Measurements from ENCODE around the gene DMTF1. TPM values are rescaled to one million over a fixed set of nuclear protein-coding genes. Genes with fewer than 3 reads are reported as not detected.

DMTF1 gene
- total RNA-seq, 1 experiment from 2014 or later, result 56.3 TPM

GRCh38 chr7:87212498-87212897, 60.2 kb downstream of the DMTF1 start:
- H3K4me1 ChIP-seq (ENCODE audit: control insufficient read depth in 1 of 2, insufficient read depth in 2 of 2, low read length in 2 of 2), result peaks cover 0 to 8% of the 10 kb centered on the region in 2 experiments; a peak in 1 of 4 replicates
- no peak overlapping the region for H3K4me2 ChIP-seq (ENCODE audit: low read length)
- DNase-seq (ENCODE audit: low read depth, low spot score) (no peak), ATAC-seq (no peak)
- intact Hi-C loops (cut with micrococcal nuclease), result no loop called here
- ChIA-PET CTCF (no interaction called here), RAD21 (ENCODE audit: low non-redundant PET in 1 of 2, low total read pairs in 2 of 2, uncharacterized antibody in 2 of 2, unreplicated experiment in 2 of 2) (no interaction called here), POLR2A (no interaction called here)
- H3K27me3 ChIP-seq (ENCODE audit: insufficient read depth, low read length), result no peaks in the 10 kb centered on the region
- no peak overlapping the region for H3K27ac ChIP-seq (ENCODE audit: low read depth, low read length)
- no peak overlapping the region for H3K9ac ChIP-seq (ENCODE audit: low read length)
- H3K4me3 ChIP-seq (replicated peaks in 1 of 2; ENCODE audit: low read depth in 1 of 2, low read length in 2 of 2), result no peak overlapping the region
- no peak overlapping the region for H2AFZ ChIP-seq (ENCODE audit: low read depth, low read length, poor library complexity, severe bottlenecking)
- no peaks in the 10 kb centered on the region for H3K9me3 ChIP-seq (ENCODE audit: control insufficient read depth in 1 of 2, insufficient read depth in 1 of 2, low read depth in 1 of 2, low read length in 2 of 2)
- H3K79me2 ChIP-seq (ENCODE audit: insufficient read depth, low read length), result peaks cover 88% of the 10 kb centered on the region
- BruUV-seq (replicated peaks), result no TSS peak
- TF ChIP-seq EZH2phosphoT487 (IDR thresholded peaks at IDR 0.05; ENCODE audit: borderline replicate concordance) (no peak), REST (IDR thresholded peaks at IDR 0.05; ENCODE audit: low read depth) (no peak), ZBTB33 (IDR thresholded peaks at IDR 0.05; ENCODE audit: extremely low read depth, insufficient replicate concordance, low read length) (no peak), ZFX (IDR thresholded peaks at IDR 0.05) (no peak), SIN3A (IDR thresholded peaks at IDR 0.05; ENCODE audit: low read depth) (no peak), EGR1 (IDR thresholded peaks at IDR 0.05; ENCODE audit: low read depth) (no peak), ATF3 (IDR thresholded peaks at IDR 0.05) (no peak), TCF7L2 (IDR thresholded peaks at IDR 0.05; ENCODE audit: borderline replicate concordance, extremely low read depth, insufficient read depth, insufficient read length) (no peak), ZNF274 (IDR thresholded peaks at IDR 0.05; ENCODE audit: low read depth, low read length) (no peak), CTCF (IDR thresholded peaks at IDR 0.05 in 2 of 3, conservative IDR thresholded peaks at IDR 0.05 in 1 of 3; ENCODE audit: borderline replicate concordance in 1 of 3, insufficient read depth in 1 of 3, low read depth in 2 of 3, low read length in 2 of 3) (no peak), JUND (IDR thresholded peaks at IDR 0.05) (no peak), POLR2A (IDR thresholded peaks at IDR 0.05; ENCODE audit: borderline replicate concordance, extremely low read depth, insufficient read depth, insufficient read length) (no peak), SRF (IDR thresholded peaks at IDR 0.05; ENCODE audit: low read depth) (no peak), CEBPB (IDR thresholded peaks at IDR 0.05; ENCODE audit: low read depth) (no peak), FOSL1 (IDR thresholded peaks at IDR 0.05; ENCODE audit: low read depth) (no peak), CBX3 (IDR thresholded peaks at IDR 0.05; ENCODE audit: low read depth) (no peak), RAD21 (IDR thresholded peaks at IDR 0.05; ENCODE audit: low read depth) (no peak)
- TF ChIP-seq, protein P1, sequence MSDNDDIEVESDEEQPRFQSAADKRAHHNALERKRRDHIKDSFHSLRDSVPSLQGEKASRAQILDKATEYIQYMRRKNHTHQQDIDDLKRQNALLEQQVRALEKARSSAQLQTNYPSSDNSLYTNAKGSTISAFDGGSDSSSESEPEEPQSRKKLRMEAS (IDR thresholded peaks at IDR 0.05), result no peak
- H3K9me2 ChIP-seq (ENCODE audit: insufficient read depth), result no peaks in the 10 kb centered on the region
- peaks cover 0 to 5% of the 10 kb centered on the region in 2 experiments; a peak in 2 of 4 replicates for H3K36me3 ChIP-seq (ENCODE audit: control insufficient read depth in 1 of 2, insufficient read depth in 2 of 2, low read length in 2 of 2)
- H4K20me1 ChIP-seq (ENCODE audit: insufficient read depth), result no peaks in the 10 kb centered on the region; the same call in 1 of the 2 replicates
